OCI-M2 (cell line): ENCODE results near the gene NGDN.
"Not testable (repeated sequence)": the region's sequence is repeated elsewhere in the genome, so short reads cannot be mapped to it uniquely, and the experiment has no call there.

Experiments used
- DNase-seq: peaks from one replicate; lab custom pipeline; 2025; ENCODE audit not compliant: unreplicated experiment; lab: John Stamatoyannopoulos, UW

Gene NGDN

DNA sequence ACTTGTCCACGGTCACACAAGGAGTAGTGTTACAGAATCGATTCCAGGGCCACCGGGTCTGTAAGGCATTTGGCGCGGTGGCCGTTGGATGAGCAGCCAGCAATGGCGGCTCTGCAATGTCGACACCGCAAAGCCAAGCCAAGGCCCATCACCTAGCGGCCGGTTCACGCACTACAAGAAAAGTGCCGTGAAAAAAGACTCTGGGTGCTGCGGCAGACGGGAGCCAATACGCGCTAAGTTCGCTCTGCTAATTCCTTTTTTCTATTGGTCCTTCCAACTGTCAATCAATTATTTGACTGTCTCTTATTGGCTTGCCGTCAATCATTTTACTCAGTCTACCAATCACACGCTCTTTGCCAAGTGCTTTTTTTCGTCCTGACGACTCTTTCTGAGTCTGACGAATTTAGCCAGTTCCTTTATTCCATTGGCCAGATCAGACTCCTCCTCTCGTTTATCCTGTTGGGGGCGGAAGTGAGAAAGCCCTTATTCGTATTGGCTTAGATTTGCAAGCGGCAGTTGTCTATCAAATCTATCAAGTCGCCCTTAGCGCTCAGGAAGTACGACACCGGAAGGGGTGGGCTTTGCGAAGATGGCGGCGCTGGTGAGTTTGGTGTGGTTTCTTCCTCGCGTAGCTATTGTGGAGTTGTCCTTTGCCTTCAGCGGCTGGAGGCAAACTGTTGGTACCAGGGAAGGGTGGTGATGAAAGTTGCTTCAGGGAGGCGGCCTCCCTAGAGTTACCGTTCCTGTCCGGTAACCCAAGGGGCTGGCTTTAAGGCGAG lies at the start of gene NGDN:
Gene NGDN, plus strand, starts transcription at position 577 of the 779 bp plus-strand sequence. Its CDS starts 13 bp downstream, at position 590.
- peak; percentile 96 for DNase-seq

DNA sequence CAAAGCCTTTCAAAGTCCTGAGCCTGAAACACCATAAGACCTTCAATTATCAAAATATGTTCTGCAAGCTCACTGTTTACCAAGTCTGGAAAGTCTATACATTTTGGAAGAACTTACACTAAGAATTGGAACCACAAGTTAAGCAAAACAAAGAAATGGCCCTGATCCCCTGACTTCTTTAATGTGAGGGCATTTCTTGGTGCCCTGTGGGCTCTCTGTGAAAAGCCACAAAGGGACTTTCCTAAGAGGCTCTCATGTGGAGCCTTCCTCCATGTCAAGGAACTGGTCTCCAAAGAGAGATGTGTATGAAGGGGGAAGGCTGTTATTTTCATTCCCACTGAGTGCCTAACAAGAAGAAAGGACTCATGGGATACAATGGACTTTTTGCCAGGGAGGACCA lies 47.9 kb upstream of the NGDN start:
- DNase-seq = no peak

- no peak for DNase-seq
Observed at GRCh38 chr14:23423657-23424056, 45.8 kb upstream of the NGDN start.

- DNase-seq = no peak
Observed at GRCh38 chr14:23425169-23425568, 44.3 kb upstream of the NGDN start.

GRCh38 chr14:23425798-23426197 lies 43.7 kb upstream of the NGDN start:
- DNase-seq = not testable (repeated sequence)

- DNase-seq = no peak
Observed at GRCh38 chr14:23428686-23429495, 40.6 kb upstream of the NGDN start.

DNA sequence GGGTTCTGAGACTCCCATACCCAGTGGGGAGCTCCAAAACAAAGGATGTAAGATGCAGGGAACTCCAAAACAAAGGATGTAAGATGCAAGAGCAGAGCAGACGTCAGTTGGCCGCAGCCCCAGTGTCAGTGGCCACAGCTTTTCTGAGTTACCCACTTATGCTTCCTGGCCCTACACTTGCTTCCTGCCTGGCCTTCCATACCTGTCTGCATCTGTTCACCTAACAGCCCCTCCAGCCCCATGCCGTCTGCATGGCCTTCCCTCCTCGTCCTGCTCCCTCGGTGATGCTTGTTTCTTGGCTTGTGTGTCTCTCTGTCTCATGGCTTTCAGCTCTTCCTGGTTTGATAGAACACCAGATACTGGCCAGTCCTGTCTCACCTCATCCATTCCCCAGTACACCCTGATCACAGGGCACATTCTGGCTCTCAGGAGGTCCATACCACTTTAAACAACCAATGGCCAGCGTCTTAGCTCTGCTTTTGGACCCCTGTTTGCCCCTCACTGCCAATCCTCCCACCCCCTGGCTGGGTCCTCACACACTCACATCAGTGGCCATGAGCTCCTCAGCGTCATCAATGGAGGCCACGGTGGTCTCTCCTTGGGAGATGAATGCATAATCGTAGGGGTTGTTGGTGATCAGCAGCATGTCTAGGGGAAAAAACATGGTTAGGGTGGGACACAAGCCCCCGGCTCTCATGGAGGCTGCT lies 39.3 kb upstream of the NGDN start:
- DNase-seq = no peak

DNA sequence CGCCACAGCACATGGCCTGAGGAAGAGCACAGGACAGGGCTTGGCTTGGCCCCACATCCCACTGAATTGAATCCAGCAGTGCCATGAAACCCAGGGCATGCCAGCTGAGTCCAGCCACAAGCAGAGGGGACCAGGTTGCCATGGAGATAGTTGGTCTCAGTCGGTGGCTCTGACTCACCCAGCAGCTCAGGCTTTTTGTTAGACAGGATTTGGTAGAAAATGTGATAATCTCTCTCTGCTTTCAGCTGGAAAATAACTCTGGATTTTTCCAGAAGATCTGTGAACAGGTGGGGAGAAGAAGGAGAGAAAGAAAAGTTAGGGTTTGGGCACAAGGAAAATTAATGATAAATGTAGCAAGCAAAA lies 38.8 kb upstream of the NGDN start:
- no peak for DNase-seq

DNA sequence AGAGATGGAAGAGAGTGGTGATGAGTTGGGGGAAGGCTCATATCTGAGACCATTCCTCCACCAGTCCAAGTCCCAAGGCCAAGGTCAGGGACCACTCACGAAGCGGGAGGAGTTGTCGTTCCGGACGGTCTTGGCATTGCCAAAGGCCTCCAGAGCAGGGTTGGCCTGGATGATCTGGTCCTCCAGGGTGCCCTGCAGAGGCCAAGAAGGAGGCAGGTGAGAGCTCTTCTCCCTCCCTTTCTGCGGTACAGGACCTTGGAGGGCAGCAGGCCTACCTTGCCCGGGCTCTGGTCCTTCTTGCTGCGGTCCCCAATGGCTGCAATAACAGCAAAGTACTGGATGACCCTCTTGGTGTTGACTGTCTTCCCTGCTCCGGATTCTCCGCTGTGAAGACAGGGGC lies 38.0 kb upstream of the NGDN start:
- no peak for DNase-seq

DNA sequence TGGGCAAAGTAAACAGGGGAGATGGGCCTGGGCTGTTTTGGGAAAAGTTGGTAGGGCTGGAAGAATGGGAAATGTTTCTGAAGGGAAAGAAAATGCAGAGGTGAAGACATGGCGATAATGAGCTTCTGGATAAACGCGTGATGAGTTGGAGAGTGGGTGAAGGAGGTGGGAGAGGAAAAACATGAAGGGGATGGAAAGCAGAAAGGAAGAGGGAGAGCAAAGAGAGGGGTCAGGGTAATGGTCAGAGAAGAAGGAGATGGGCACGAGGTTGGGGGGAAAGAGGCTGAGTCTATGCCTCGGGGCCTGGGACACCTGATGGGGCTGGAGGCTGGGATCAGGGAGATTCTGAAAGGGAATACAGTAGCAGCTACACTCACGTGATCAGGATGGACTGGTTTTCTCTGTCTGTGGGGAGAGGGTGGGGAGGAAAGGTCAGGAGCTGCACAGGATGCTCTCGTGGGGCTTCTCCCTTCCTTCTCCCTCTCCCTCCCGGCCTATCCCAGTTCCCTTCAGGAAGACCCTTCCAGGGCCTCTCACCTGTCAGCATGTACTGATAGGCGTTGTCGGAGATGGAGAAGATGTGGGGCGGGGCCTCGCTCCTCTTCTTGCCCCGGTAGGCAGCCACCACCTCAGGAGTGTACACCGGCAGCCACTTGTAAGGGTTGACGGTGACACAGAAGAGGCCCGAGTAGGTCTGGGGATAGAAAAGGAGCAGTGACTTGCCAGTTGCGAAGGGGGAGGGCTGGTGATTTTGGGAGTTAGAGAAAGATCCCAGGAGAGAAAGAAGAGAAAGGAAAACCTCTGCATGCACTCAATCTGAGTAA lies 37.2 kb upstream of the NGDN start:
- DNase-seq = no peak

- DNase-seq = no peak
Observed at GRCh38 chr14:23432946-23433345, 36.6 kb upstream of the NGDN start.

GRCh38 chr14:23433457-23433856 lies 36.0 kb upstream of the NGDN start:
- DNase-seq = no peak

- DNase-seq = no peak
Observed at GRCh38 chr14:23434488-23435222, 34.8 kb upstream of the NGDN start.

- no peak for DNase-seq
Observed at GRCh38 chr14:23435543-23436326, 33.8 kb upstream of the NGDN start, which contains the start of gene MYH7. TSS of gene MYH7 (minus strand) at chr14:23435660. CDS start at chr14:23433732, 1,928 bp downstream.

DNA sequence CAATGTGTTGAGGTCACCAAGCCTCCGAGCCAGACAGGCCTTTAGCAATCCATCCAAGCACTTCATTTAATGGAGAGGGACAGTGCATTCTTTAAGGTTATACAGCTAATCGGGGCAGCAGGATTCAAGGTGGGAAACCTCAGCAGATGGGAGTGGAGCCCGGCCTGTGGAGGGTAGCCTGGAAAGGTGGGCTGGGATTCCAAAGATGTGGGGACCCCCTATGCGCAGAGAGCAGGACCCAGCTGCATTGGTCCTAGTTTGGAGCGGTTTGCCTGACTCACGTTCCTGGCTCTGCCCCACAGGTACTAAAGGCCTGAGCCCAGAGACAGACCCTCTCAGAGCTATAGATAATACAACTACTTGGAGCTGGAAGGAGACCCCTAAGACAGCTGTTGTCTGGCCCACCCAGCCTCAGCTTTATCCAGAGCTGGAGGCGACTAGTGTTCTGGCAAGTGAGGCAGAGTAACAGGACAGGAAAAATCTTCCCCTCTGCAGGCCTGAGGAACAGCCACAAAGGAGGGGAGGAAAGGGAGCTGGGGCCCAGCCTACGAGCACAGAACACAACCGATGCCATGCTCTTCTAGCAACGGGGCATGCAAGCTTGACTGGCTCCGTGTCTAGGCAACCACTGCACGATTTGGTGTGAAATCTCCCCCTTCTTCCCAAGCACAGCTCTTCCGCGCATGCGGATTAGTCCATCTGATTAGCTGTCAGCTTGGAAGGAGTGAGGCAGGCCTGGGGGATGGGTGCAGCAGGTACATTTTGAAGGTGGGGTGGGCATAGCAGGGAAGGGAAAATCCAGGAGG lies 33.0 kb upstream of the NGDN start:
- DNase-seq = no peak

GRCh38 chr14:23437133-23438100 lies 32.1 kb upstream of the NGDN start:
- no peak for DNase-seq
